HepG2 (cell line): ENCODE results near the gene HSPA5. TPM values are rescaled to one million over a fixed set of nuclear protein-coding genes. Genes with fewer than 3 reads are reported as not detected.

Experiments used
- EP300 ChIP-seq, 3 experiments: sonication (generic) in 1 of 3; formaldehyde crosslinking in 1 of 3; IDR thresholded peaks; 2 replicates each; pipeline versions ENCODE4 v1.5.1 to v1.6.1; 2011 to 2020; ENCODE audit warnings: low read depth in 2 of 3, low read length in 2 of 3, borderline replicate concordance in 1 of 3, improper control_type of control experiment in 1 of 3, mild to moderate bottlenecking in 1 of 3, missing genetic modification reagents in 1 of 3, moderate library complexity in 1 of 3
- GRHL1 ChIP-seq: sonication (generic); formaldehyde crosslinking; conservative IDR thresholded peaks from 2 replicates; pipeline ENCODE4 v1.8.0; 2022; ENCODE audit warnings: missing genetic modification reagents
- ZBTB40 ChIP-seq, 2 experiments: fragments of 450-650 bp in 1 of 2; sonication (generic) in 1 of 2; formaldehyde crosslinking in 1 of 2; IDR thresholded peaks; 2 replicates each; pipeline versions ENCODE4 v1.6.1 to v1.8.0; 2016 to 2022; ENCODE audit warnings: antibody characterized with exemption in 1 of 2, mild to moderate bottlenecking in 1 of 2, missing genetic modification reagents in 1 of 2
- ZFP1 ChIP-seq: IDR thresholded peaks from 2 replicates; pipeline ENCODE4 v1.6.1; 2016
- ZIK1 ChIP-seq: sonication (generic); formaldehyde crosslinking; IDR thresholded peaks from 2 replicates; pipeline ENCODE4 v1.5.0; 2020; ENCODE audit warnings: mild to moderate bottlenecking, low read depth, missing genetic modification reagents, borderline replicate concordance
- ZNF282 ChIP-seq: fragments of 450-650 bp; IDR thresholded peaks from 2 replicates; pipeline ENCODE4 v1.6.1; 2018; ENCODE audit not compliant: partially characterized antibody
- ZNF687 ChIP-seq: sonication (generic); formaldehyde crosslinking; IDR thresholded peaks from 2 replicates; pipeline ENCODE4 v1.5.1; 2020; ENCODE audit warnings: mild to moderate bottlenecking, missing genetic modification reagents, moderate library complexity
- ZUFSP ChIP-seq: sonication (generic); formaldehyde crosslinking; IDR thresholded peaks from 2 replicates; pipeline ENCODE4 v1.9.0; 2021; ENCODE audit warnings: missing genetic modification reagents, mild to moderate bottlenecking, borderline replicate concordance
- polyA plus RNA-seq, 8 experiments: library from polyadenylated mRNA; depleted of rRNA in 3 of 8; stranded (reverse) in 7 of 8; unstranded in 1 of 8; fragments of >200 nt; fragmentation: Illumina TruSeq in 4 of 8; extraction: Trizol in 4 of 8; gene quantifications; 2 replicates each; pipeline versions ENCODE4 v1.2.1 to v1.2.3, GENCODE V29; 2011 to 2016; ENCODE audit warnings: low read depth in 4 of 8, missing spikeins in 1 of 8, mixed read lengths in 1 of 8; ENCODE audit not compliant: insufficient read depth in 1 of 8
- total RNA-seq, 5 experiments: library from RNA; depleted of rRNA; stranded (reverse); fragments of >200 nt; fragmentation: Illumina TruSeq; extraction: Trizol; gene quantifications; 2 replicates each; pipeline ENCODE4 v1.2.3, GENCODE V29; 2016; ENCODE audit warnings: low read depth in 1 of 5

Gene HSPA5
- total and polyA plus RNA-seq, 2 of the 13 experiments (the other 11 are each of a cell fraction or from before 2014, with no cell fraction given), result 201 to 206 TPM

- TF ChIP-seq ZNF687 (CRISPR knock-in tag) (peak; percentile 88), ZIK1 (CRISPR knock-in tag) (no peak), ZUFSP (CRISPR knock-in tag) (no peak), ZBTB40 (IDR thresholded peaks at IDR 0.05) (peak; percentile 11; the same call in 1 of the 2 replicates), ZBTB40 (CRISPR knock-in tag; IDR thresholded peaks at IDR 0.05) (peak; percentile 60; the same call in 1 of the 2 replicates), ZNF282 (no peak), ZFP1 (peak; percentile 87), EP300 (IDR thresholded peaks at IDR 0.05; ENCODE audit: low read depth in 2 of 2, low read length in 2 of 2) (no peak), EP300 (CRISPR knock-in tag; IDR thresholded peaks at IDR 0.05; ENCODE audit: borderline replicate concordance) (no peak), GRHL1 (CRISPR knock-in tag) (no peak)
These were observed 51.5 kb downstream of the HSPA5 start, which contains the start of gene PPP6C (continued) for GRCh38 chr9:125189361-125190289.
